GF-D8 (cell line): Measurements from ENCODE around the gene DNMT1.
A peak's percentile ranks its signal among the peaks of the same experiment; 100 is the strongest.
"Not testable (repeated sequence)": the region's sequence is repeated elsewhere in the genome, so short reads cannot be mapped to it uniquely, and the experiment has no call there.

ENCODE experiments used
- DNase-seq: peaks from one replicate; lab custom pipeline; 2025; lab: John Stamatoyannopoulos, UW

DNMT1 gene

DNA sequence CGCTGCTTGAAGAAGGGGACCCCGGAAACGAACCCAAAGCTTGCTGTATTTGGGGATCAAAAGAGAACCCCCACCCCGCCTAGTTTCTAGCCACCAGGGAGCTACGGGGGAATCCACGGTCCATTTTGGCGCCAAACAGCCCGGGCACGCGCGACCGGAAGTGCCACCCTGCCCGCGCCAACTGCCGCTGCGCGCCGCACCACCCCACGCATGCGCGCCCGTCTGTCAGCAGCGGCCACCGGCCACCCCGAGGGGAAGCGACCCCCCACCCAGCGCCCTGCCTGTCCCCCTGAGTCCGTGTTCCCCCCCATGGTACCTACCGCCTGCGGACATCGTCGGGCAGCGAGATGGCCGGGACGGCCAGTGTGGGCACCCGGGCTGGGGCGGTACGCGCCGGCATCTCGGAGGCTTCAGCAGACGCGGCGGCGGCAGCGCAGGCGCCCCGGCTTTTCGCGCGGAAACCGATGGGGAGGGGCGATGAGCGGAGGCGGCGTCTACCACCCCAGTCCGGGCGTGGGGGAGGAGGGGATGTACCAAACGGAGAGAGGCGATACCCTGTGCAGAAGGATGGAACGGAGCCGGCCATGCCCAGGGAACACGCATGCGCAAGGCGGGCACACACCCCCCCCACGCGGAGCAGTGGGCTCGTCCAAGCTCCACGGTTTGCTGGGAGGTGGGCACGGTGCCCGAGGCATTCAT is at the start of gene DNMT1:
TSS of gene DNMT1 (minus strand) at position 454 of the 699 bp plus-strand sequence. CDS start at position 400, 54 bp downstream.
- peak; percentile 86 for DNase-seq

DNA sequence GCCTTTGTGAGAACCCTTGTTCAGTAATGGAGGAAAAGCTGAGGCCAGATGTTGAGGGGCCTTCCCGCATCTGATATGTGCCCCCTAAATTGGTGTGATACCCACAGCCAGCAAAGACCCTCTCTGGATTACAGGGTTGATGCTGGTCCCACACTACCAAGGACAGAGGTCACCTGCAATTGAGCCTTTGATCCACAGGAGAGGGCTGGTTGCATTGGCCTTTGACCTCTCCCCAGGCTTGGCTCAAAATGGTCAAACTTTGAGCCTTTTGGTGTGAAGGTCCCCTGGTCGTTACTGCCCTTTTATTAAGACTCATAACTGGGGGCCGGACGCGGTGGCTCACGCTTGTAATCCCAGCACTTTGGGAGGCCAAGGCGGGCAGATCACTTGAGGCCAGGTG is 48.9 kb upstream of the DNMT1 start:
- DNase-seq = no peak

DNA sequence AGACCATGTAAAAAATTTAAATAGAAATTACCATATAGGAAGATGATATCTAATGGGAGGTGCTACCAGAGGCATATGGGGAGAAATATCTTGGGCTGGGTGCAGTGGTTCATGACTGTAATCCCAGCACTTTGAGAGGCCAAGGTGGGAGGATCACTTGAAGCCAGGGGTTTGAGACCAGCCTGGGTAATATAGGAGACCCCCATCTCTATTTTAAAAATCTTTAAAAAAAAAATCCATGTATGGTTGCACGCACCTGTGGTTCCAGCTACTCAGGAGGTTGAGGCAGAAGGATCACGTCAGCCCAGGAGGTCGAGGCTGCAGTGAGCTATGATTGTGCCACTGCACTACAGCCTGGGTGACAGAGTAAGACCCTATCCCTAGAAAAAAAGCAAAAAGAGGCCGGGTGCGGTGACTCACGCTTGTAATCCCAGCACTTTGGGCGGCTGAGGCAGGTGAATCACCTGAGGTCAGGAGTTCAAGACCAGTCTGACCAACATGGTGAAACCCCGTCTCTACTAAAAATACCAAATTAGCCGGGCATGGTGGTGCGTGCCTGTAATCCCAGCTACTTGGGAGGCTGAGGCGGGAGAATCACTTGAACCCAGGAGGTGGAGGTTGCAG is 47.2 kb upstream of the DNMT1 start:
- not testable (repeated sequence) for DNase-seq

DNA sequence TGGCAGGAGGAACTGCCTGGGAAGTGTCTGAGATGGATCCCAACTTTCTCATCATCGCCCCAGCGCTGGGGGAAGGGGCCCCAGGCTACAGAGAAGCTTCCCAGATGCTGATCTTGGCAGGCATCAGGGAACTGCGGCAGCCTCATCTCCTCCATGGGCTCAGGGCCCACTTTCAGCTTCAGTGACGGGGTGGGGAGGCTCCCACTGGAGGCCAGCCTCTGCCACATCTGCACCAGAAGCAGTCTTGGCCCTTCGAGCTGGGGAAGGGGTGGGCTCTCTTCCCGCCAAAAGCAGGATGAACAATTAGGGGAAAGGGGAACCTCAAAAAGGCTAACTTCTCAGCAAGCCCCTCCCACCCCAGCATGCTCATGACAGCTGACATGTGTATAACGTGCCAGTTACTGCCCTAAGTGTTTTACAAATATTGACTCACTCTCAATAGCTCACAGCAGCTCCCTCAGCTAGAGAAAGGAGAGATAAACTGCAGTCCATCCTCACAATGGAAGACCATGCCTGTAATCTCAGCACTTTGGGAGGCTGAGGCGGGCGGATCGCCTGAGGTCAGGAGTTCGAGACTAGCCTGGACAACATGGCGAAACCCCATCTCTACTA is 43.5 kb upstream of the DNMT1 start:
- no peak for DNase-seq

DNA sequence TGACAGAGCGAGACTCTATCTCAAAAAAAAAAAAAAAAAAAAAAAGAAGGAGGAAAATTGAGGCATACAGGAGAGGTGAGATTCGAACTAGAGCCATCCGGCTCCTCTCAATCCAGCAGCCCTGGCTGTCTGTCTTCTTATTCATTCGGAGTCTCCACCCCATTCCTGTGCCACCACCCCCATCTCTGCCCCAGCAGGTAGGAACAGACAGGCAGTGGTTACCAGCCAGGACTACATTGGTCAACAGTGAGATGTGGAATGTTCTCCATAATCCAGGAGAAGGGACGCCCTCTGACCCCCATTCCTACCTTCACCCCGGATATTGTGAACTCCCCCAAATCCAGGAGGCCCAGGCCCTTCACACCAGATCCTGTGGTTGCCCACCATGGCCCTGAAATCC is 42.9 kb upstream of the DNMT1 start:
- DNase-seq = no peak

DNA sequence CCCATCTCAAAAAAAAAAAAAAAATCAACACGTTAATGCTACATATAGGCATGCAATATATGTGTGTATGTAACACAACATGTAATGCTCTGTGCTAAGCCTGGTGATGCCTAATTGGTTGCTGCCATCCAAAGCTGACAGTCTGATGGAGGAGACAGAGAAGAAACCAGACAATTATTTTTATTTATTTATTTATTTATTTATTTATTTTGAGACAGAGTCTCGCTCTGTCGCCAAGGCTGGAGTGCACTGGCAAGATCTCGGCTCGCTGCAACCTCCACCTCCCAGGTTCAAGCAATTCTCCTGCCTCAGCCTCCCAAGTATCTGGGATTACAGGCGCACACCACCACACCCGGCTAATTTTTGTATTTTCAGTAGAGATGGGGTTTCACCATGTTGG is 40.7 kb upstream of the DNMT1 start:
- not testable (repeated sequence) for DNase-seq

DNA sequence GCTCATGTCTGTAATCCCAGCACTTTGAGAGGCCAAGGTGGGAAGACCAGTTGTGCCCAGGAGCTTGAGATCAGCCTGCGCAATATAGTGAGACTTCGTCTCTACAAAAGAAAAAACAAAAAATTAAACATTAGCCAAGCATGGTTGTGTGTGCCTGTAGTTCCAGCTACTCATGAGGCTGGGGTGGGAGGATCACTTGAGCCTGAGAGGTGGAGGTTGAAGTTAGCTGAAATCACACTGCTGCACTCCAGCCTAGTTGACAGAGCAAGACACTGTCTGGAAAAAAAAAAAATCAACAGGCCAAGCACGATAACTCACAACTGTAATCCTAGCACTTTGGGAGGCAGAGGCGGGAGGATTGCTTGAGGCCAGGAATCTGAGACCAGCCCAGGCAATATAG is 40.2 kb upstream of the DNMT1 start:
- DNase-seq = no peak

DNA sequence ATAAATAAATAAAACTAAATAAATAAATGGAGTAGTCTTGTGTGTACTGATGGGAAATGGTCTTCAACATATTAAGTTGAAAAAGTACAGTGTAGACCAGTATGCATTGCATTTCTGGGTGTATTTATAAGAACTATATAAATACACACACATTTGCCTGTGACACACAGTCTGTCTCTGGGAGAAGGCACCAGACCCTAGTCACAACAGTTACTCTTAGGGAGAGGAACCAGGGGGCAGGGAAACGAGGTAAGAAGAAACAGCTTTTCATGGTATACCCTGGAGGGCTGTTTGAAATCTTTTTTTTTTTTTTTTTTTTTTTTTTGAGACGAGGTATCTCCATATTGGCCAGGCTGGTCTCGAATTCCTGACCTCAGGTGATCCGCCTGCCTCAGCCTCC is 39.2 kb upstream of the DNMT1 start:
- DNase-seq = no peak

DNA sequence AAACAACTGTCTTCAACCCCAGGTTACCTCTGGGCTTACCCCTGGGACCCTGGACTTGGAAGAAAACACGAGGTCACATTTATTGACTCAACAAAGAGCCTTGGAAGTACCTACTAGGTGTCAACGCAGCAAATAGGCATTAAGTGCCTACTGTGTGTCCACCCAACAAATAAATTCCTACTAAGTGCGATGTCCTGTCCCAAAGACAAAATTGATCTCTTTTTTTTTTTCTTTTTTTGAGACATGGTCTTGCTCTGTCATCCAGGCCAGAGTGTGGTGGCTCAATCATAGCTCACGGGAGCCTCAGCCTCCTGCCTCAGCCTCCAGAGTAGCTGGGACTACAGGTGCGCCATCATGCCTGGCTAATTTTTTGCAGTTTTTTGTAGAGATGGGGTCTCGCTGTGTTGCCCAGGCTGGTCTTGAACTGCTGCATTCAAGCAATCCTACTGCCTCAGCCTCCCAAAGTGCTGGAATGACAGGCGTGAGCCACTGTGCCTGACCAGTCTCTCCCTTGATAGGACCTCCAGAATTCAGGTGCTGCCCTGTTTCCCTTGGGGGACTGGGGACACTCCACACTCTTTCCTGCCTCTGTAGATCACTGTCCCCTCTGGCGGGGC is 37.0 kb upstream of the DNMT1 start:
- DNase-seq = no peak

DNA sequence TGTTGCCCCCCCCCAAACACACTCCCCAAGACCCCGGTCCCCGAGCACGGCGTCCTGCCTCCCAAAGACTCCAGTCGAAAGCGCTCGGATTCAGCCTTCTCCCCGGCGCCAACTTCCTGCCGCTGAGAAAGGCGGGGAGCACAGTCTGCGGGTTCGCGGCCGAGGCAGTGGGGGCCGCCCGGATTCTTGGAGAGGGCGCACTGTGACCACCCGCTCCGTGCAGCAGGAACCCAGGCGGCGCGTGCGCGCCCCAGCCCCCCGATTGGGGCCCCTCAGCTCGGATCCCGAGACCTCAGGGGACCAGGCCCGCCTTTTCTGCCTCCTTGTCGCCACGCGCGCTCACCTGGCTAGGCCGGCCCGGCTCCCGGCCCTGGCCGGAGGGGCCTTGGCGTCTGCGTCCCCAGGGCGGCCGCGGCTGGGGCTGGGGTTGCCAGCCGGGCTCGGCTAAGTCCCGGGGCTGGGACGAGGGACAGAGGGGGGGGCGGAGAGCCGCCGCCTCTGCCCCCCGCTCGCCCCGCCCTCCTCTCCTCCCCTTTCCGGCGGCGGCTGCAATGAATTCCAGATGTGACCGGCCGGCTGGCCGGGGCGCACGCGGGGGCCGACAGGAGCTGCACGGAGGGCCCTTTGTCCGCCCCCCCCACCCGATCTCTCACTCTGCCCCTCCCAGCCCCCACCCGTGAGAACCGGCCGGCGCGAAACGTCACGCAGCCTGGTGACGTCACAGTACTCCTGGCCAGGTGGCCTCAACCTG is 36.3 kb upstream of the DNMT1 start, which contains the start of gene S1PR2:
TSS of gene S1PR2 (minus strand) at position 471 of the 751 bp plus-strand sequence. CDS start 6,426 bp downstream, outside the sequence.
- no peak for DNase-seq

DNA sequence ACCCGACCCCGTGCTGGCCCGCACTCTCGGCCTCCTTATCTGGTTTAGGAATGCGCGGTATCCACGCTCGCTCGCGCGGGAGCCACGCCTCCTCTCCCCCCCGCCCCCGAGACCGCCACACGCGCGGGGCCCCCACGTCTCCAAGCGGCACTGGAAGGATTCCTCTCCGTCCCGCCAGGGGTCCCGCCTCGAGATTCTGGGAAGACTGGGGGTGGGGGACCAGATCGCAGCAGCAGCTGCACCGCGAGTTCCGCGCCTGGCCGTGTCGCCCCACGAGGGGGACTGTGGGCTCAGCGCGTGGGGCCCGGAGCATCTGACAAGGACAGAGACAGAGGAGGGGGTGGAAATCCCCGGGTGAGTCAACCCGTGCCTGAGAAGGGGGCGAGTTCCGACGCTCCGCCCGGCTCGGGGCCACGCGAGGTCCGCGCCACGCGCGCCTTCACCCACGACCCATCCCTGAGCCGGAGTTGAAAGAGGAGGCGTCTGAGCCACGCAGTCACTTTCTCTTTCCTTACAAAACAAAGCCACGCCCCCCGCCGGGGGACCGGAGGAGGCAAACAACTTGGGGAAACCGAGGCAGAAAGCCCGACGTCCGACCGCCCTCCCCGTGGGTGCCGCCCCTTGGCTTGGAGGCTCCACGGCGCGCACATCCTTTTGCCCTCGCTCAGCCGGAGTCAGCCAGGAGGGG is 35.6 kb upstream of the DNMT1 start:
- no peak for DNase-seq

DNA sequence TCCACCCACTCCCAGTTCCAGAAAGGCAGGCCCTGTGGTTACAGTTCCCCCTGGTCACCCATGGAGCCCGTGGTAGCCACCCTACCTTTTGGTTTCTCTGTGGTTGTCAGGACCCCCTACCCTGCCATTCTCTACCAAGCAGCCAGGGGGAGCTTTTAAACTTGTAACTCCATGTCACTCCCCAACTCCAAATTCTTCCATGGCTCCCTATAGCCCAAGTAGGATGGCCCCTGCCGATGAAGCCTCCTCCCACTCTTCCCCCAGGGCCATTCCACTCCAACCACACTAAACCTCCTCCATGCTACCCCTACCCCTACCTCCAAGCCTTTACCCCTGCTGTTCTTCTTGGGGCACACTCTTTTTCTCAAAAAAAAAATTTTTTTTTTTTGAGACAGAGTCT is 34.2 kb upstream of the DNMT1 start:
- DNase-seq = peak; percentile 13

DNA sequence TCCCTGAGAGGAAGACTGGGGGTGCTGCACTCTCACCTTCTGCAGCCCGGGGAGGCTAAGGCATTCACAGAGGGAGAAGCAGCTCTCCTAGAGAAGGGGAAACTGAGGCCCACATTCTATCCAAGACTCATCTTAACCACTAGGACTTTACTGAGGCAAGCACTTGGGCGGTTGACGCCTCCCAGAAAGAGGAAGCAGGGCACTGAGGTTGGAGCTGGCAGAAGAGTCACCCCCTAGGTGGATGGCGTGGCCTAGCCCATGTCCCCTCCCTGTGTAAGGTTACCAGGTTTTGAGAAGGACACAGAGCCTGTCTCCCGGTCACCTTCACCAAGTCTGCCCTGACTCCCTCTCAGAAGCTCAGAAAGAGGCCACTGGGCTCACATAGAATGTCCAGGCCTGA is 33.6 kb upstream of the DNMT1 start:
- no peak for DNase-seq

DNA sequence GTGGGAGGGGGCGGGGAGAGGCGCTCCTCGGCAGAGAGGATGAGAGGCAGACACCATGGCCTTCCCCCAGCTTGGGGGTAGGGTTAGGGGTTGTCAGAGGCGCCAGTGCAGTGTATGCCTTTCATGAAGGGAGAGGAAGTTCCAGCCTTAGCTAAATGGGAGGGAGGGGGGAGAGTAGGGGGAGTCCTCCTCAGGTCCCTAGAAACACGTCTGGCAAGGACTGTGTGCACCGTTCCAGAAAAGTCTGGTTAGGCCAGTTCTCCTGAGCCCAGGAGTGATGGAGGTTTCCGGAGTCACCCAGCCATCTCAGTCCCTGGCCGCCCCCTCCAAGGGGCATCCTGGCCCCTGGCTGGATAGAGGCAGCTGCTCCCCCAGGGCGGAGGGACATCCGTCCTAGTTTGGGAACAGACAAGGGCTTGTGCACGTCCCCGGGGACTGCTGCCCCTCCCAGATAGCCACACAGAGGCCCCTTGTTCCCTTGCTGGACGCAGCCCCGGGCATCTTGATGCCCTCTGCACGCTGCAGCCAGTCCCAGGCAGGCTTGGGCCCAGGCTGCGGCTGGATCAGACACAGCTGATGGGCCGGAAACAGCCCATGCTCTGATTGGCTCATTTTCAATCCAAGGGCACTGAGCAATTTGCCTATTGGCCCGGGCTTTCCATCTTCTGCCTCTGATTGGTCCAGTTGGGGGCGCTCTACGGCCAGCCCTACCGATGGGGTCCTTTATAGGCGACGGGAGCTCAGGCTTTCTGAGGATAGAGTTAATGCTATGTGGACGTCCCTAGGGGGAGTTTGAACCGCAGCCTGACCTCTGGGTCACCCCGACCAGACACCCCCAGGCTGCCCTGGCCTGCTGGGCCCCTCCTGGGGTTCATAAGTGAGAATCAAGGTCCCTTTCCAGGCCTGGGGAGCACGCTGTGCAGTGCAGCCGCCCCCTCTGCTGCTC is 32.5 kb upstream of the DNMT1 start:
- no peak for DNase-seq

DNA sequence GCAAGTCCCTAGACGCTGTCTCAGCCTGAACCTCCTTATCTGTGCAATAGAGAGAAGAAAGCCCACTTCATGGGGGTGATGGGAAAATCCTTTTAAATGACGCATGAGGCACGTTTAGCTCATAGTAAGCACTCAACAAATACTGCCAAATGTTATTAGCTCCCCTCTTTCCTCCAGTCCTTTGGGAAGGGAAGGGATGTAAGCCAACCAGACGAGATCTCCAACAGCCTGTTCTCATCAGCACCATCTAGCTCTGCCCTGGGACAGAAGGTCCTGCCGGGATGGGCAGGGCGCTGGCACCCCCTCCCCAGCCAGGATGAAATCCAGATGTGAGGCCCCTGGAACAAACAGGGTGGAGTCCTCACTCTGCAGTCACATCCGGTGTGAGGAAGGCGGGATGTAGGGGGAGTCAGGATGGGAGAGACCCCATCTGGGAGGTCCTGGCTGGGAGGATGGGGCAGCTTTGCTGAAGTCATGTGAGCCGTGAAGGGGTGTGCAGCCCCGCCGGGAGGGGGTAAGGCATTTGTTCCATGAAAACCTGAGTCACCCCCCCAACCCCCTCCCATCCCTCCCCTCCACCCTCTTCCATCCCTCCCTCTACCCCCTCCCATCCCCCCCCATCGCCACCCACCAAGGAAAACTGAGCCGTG is 31.7 kb upstream of the DNMT1 start:
- no peak for DNase-seq

DNA sequence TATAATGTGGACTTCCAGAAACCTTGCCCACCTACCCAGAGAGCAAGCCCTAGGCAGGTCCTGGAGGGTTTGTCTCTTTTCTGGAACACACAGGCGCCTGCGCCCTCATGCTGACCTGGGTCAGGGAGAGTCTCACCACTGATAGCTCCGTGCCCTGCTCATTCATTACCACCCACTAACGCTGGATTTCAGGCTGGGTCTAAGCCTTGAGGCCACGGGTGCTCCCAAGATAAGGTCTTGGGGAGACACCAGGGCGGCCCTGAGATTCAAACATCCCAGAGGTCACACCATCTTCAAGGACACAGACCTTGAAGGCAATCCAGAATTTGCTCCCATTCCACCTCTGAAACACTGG is 31.2 kb upstream of the DNMT1 start:
- no peak for DNase-seq

DNA sequence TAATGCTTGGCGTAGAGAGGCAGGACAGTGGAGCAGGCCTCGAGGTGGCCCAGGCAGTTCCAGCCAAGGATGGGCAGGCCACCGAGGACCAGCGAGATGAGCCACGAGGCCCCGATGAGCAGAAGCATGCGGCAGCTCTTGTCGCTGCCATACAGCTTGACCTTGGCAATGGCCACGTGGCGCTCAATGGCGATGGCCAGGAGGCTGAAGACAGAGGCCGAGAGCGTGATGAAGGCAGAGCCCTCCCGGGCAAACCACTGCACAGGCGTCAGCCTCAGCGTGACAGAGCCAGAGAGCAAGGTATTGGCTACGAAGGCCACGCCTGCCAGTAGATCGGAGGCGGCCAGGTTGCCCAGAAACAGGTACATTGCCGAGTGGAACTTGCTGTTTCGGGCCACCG is 29.6 kb upstream of the DNMT1 start:
- no peak for DNase-seq

DNA sequence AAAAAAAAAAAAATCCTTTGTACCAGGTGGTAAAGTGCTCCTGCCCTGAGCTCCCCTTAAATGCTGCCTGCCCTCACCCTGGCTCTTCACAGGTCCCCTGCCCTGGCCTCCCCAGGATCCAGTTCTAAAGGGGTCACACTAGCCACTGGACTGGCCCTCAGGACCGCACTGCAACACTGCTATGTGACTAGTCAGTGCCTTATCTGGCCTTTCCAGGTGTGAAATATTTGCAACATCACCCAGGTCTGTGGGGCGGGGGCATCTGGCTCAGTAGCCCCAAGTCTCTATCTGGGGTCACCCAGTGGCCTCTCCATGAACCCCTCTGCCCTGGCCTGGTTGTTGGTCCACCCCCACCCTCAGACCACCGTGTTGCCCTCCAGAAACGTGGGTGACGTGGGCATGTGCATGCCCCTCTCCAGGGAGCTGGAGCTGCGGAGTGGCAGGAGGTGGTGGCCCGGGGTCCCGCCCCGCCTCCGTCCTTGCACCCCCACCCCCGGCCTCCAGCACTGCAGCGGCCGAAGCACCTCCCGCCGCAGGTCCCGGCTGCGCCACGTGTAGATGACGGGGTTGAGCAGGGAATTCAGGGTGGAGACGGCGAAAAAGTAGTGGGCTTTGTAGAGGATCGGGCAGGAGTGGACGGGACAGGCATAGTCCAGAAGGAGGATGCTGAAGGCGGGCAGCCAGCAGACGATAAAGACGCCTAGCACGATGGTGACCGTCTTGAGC is 28.9 kb upstream of the DNMT1 start:
- DNase-seq = no peak

DNA sequence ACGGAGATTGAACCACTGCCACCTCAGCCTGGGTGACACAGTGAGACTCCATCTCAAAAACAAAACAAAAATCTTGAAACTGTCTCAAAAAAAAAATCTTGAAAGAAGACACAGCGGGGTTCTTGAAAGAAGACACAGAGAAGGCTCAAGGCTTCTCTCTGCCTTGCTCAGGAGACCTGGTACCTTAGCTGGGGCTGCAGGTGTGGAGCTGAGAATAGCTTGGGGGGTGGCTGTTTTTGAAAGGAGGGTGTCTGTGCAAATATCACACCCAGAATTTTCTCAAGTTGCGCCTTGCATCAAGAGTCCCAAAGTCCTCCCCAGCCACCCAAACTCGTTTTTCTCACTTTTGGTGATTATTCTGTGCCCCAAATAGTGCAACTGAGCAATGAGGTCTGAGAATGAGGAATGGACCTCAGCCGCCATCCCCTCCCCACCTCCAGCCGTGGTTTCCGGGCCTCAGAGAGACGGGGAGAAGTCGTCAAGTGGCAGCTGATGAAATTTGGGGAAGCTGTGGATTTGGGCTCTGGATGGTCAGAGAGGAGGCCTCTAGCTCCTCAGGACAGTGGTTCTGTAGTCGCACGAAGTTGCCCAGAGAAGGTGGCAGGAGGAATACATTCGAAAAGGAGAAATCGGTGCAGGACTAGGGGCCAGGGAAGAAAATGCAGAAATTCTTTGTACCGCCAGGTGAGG is 27.6 kb upstream of the DNMT1 start:
- peak; percentile 5 for DNase-seq
